ENCODE results near the gene PTPRD.

PTPRD gene

GRCh38 chr9:8733131-8733954 lies 1879.5 kb downstream of the PTPRD start:
- DNase-seq: no peak

GRCh38 chr9:8732367-8733075 lies 1880.3 kb downstream of the PTPRD start:
- DNase-seq: no peak

- no peak for DNase-seq
Measured at GRCh38 chr9:8730618-8731017, 1882.2 kb downstream of the PTPRD start.

GRCh38 chr9:8728910-8729309 lies 1883.9 kb downstream of the PTPRD start:
- no peak for DNase-seq

- DNase-seq: no peak
Measured at GRCh38 chr9:8727191-8727590, 1885.6 kb downstream of the PTPRD start.

- DNase-seq: no peak
Measured at GRCh38 chr9:8726692-8727091, 1886.1 kb downstream of the PTPRD start.

GRCh38 chr9:8725635-8726034 lies 1887.2 kb downstream of the PTPRD start:
- no peak for DNase-seq

GRCh38 chr9:8724284-8725018 lies 1888.4 kb downstream of the PTPRD start:
- no peak for DNase-seq

- no peak for DNase-seq
Measured at GRCh38 chr9:8723195-8723594, 1889.6 kb downstream of the PTPRD start.

GRCh38 chr9:8719833-8720486 lies 1892.8 kb downstream of the PTPRD start:
- DNase-seq: no peak

- DNase-seq: no peak
Measured at GRCh38 chr9:8718121-8718725, 1894.6 kb downstream of the PTPRD start.

- no peak for DNase-seq
Measured at GRCh38 chr9:8717146-8717545, 1895.7 kb downstream of the PTPRD start.

- no peak for DNase-seq
Measured at GRCh38 chr9:8715788-8716187, 1897.0 kb downstream of the PTPRD start.

- no peak for DNase-seq
Measured at GRCh38 chr9:8713811-8714165, 1899.0 kb downstream of the PTPRD start.

- DNase-seq: no peak
Measured at GRCh38 chr9:8713149-8713810, 1899.5 kb downstream of the PTPRD start.

GRCh38 chr9:8709731-8710130 lies 1903.1 kb downstream of the PTPRD start:
- no peak for DNase-seq

- DNase-seq: no peak
Measured at GRCh38 chr9:8708728-8709127, 1904.1 kb downstream of the PTPRD start.

GRCh38 chr9:8706998-8707397 lies 1905.8 kb downstream of the PTPRD start:
- DNase-seq: no peak

- DNase-seq: no peak
Measured at GRCh38 chr9:8706531-8706930, 1906.3 kb downstream of the PTPRD start.

GRCh38 chr9:8705861-8706260 lies 1906.9 kb downstream of the PTPRD start:
- DNase-seq: no peak

GRCh38 chr9:8703904-8704303 lies 1908.9 kb downstream of the PTPRD start:
- no peak for DNase-seq

GRCh38 chr9:8701904-8702303 lies 1910.9 kb downstream of the PTPRD start:
- DNase-seq: no peak
